LNCAP (cell line): Measurements from ENCODE around the gene TEC.

Source experiments
- TF ChIP-seq, protein P1 (sequence below): fragments of 450-650 bp; IDR thresholded peaks from 2 replicates; pipeline ENCODE4 v1.5.1; 2017; ENCODE audit warnings: mild to moderate bottlenecking

TEC gene

DNA sequence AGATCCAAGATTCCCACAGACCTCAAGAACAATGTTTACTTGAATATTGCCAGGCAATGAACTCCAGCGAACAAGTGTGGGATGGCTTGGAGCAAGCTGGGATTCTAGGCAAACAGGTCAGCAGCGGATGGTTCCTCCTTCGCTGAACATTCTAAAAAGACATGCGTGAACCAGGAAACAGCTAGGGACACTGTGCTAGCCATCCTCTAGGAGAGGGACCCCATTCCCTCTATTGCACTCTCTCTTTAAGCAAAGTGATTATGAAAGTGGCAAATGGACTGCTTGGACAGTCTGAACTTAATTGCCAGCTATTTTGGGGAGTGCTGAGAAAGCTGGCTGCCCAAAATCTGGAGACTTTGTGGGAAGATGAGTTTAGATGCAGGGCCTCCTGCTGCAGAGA is 29.9 kb upstream of the TEC start:
- TF ChIP-seq, protein P1, sequence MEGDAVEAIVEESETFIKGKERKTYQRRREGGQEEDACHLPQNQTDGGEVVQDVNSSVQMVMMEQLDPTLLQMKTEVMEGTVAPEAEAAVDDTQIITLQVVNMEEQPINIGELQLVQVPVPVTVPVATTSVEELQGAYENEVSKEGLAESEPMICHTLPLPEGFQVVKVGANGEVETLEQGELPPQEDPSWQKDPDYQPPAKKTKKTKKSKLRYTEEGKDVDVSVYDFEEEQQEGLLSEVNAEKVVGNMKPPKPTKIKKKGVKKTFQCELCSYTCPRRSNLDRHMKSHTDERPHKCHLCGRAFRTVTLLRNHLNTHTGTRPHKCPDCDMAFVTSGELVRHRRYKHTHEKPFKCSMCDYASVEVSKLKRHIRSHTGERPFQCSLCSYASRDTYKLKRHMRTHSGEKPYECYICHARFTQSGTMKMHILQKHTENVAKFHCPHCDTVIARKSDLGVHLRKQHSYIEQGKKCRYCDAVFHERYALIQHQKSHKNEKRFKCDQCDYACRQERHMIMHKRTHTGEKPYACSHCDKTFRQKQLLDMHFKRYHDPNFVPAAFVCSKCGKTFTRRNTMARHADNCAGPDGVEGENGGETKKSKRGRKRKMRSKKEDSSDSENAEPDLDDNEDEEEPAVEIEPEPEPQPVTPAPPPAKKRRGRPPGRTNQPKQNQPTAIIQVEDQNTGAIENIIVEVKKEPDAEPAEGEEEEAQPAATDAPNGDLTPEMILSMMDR, result no peak

DNA sequence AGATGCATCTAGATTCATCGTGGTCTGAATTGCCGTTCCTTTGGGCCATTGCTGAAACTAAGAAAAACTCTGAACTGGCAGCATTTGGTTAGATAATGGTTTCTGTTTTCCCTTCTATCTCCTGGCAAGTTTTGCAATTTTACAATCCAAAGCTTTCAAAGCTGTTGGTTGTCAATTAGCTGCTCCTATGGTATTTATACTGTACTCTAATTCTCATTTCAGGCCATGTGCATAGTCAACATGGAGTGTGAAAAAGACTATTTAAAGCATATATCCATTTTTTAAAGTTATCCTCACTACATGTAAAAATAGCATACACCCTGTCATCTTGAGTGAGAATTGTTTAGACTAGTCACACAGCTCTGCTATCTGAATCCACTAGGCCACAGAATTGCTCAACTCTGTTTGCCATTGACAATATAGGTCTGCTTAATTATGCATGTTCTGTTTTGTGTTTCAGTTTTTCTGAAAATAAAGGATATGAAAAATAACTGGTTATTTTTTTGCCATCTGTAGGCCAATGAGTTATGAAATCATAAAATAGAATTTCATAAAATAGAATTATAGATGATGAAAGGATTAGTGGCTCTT is 27.7 kb upstream of the TEC start:
- TF ChIP-seq, protein P1, result no peak

DNA sequence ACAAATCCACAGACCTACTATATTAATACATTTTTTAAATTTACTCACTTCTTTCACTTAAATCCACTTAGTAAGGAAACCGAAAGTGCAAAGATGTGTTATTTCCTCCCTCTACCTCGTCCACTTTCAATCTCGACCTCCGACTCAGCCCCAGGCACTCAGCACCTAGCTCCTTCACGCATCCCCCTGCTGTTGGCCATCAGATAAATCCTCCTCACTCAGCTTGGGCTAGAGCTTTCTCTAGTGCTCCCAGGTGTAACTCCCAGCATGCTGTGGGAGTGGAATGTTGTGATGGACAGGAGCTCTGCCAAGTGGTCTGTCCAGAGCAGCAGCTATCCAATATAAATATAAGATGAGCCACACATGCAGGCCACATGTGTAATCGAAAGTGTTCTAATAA is 26.7 kb upstream of the TEC start:
- TF ChIP-seq, protein P1, result no peak

DNA sequence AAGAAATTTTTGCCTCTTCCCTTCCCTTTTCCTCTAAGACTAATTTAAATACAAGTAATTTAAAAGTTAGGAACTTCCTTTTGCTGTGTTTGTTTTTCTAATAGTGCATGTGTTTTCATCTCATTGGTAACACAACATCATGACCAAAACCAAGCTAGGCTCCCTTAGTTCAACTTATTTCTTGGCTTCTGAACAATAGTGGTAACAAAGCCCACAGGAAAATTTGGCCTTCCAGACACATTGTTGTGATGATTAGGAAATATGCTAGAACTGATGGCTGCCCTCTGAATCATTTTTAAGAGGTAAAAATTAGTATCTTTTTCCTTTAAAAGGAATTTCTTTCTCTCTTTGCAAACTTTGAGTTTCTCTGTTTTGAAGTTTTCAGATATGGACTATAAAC is 25.5 kb upstream of the TEC start:
- TF ChIP-seq, protein P1, result no peak

DNA sequence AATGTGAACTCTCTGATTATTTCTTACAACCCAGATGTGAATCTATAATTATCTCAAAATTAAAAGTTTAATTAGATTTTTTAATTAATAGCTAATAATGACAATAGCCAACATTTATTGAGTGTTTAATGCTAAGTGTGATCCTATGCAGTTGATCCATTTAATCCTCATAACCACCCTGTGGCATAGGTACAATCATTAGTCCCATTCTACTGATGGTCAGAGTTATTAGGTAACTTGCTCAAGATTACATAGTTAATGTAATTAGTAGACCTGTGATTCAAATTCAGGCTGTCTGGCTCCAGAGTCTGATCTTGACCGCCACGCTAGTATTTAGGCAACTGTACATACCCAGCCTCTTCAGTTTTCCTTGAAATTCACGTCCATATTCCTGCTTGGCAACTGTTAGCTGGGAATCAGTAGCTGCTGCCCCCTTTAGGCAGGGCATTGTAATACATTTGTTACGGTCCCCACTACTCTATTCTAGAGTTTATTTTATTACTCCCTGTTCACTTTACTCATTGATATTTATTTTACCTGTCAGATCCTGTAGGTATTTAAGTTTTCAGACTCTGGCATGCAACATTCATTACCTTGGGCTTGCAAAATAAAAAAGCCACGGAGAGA is 20.6 kb upstream of the TEC start:
- TF ChIP-seq, protein P1, result peak; percentile 56

DNA sequence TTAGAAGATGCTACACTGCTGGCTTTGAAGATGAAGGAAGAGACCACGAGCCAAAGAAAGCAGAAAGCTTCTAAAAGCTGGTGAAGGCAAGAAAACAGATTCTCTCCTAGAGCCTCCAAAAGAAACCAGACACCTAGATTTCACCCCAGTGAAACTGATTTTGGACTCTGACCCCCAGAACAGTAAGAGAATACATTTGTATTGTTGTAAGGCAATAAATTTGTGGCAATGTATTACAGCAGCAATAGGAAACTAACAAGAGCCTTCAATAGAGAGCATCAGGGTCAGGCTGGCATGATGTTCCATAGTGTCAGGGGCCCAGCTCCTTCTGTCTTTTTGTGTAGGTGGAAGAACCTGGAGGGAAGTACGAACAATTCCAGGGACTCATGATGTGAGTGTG is 6.0 kb upstream of the TEC start:
- TF ChIP-seq, protein P1, result no peak

DNA sequence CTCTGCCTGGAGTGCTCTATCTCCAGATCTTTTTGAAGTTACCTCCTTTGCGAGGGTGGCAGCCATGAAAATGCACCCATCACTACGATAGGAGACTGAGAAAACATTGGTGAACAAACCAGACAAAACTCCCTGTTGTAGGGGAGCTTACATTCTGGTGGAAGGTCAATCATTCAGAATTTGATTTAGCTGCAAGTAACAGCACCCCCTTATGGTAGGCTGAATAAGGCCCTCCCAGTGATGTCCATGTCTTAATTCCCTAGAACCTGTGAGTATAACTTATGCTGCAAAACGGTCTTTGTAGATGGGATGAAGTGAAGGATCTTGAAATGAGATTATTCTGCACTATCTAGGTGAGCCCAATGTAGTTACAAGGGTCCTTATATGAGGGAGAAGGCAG is 5.6 kb upstream of the TEC start:
- TF ChIP-seq, protein P1, result peak; percentile 49

DNA sequence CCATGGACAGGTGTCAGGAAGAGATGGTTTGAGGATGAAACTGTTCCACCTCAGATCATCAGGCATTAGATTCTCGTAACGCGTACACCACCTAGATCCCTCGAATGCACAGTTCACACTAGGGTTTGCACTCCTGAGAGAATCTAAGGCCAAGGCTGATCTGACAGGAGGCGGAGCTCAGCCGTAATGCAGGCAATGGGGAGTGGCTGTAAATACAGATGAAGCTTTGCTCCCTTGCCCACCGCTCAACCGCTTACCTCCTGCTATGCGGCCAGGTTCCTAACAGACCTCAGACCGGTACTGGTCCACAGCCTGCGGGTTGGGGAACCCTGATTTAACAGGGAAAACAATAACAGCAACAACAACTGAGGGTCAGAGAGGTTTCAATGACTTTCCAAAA is 2.0 kb upstream of the TEC start:
- TF ChIP-seq, protein P1, result no peak
